NOMO-1 (cell line): ENCODE data around the gene SPTB.

Source experiments
- DNase-seq, 2 experiments: peaks; one replicate each; lab custom pipeline; 2025; ENCODE audit not compliant: unreplicated experiment in 2 of 2; lab: John Stamatoyannopoulos, UW

The SPTB gene

GRCh38 chr14:64718762-64719161 is 160.9 kb downstream of the SPTB start:
- no peak for DNase-seq

GRCh38 chr14:64717870-64718269 is 161.8 kb downstream of the SPTB start:
- no peak for DNase-seq

GRCh38 chr14:64715628-64716412 is 163.9 kb downstream of the SPTB start:
- DNase-seq = no peak

- no peak for DNase-seq
Measured at GRCh38 chr14:64715146-64715627, 164.5 kb downstream of the SPTB start.

- DNase-seq = no peak
Measured at GRCh38 chr14:64714432-64715025, 165.2 kb downstream of the SPTB start.

- DNase-seq = no peak
Measured at GRCh38 chr14:64713677-64714076, 166.0 kb downstream of the SPTB start.

GRCh38 chr14:64711039-64711438 is 168.7 kb downstream of the SPTB start:
- DNase-seq = no peak

GRCh38 chr14:64709126-64709525 is 170.6 kb downstream of the SPTB start:
- DNase-seq = no peak

GRCh38 chr14:64708148-64709004 is 171.3 kb downstream of the SPTB start:
- DNase-seq = peak; percentile 92 to 97

- peak; percentile 22 to 66 for DNase-seq
Measured at GRCh38 chr14:64707661-64708060, 172.0 kb downstream of the SPTB start.

- no peak for DNase-seq
Measured at GRCh38 chr14:64706593-64707193, 173.0 kb downstream of the SPTB start.

GRCh38 chr14:64706119-64706592 is 173.6 kb downstream of the SPTB start:
- no peak for DNase-seq

GRCh38 chr14:64705381-64706118 is 174.2 kb downstream of the SPTB start:
- DNase-seq = peak; percentile 43 to 56

GRCh38 chr14:64704743-64705380 is 174.8 kb downstream of the SPTB start:
- peak; percentile 43 to 45 for DNase-seq

GRCh38 chr14:64704143-64704742 is 175.5 kb downstream of the SPTB start, which contains the start of gene PLEKHG3:
Gene PLEKHG3, plus strand, starts transcription at chr14:64704424. Its CDS starts 23,208 bp downstream, at chr14:64727632.
- DNase-seq = peak in 1 of 2 experiments; percentile 43

GRCh38 chr14:64703395-64704142 is 176.1 kb downstream of the SPTB start:
- DNase-seq = no peak

GRCh38 chr14:64702493-64703394 is 177.0 kb downstream of the SPTB start:
- no peak for DNase-seq
